Activated CD4-positive, alpha-beta T cell treated with anti-CD3 and anti-CD28 coated beads, Interleukin-2, amount 50 U/mL, for 48 hours (primary cell): Measurements from ENCODE around the gene ARMH4.

Source experiments
- DNase-seq, 2 experiments: peaks; one replicate each; pipeline ENCODE4 v3.0.0-alpha.2; 2020

ARMH4 gene

GRCh38 chr14:58096731-58097130 lies 55.3 kb downstream of the ARMH4 start:
- DNase-seq, result no peak

- no peak for DNase-seq
These were observed 60.0 kb downstream of the ARMH4 start for GRCh38 chr14:58091883-58092630.

GRCh38 chr14:58089612-58090011 lies 62.4 kb downstream of the ARMH4 start:
- no peak for DNase-seq

- DNase-seq, result no peak
These were observed 63.1 kb downstream of the ARMH4 start for GRCh38 chr14:58088961-58089360.

GRCh38 chr14:58085877-58086276 lies 66.1 kb downstream of the ARMH4 start:
- DNase-seq, result no peak

GRCh38 chr14:58082491-58083098 lies 69.4 kb downstream of the ARMH4 start:
- no peak for DNase-seq

GRCh38 chr14:58082011-58082410 lies 70.0 kb downstream of the ARMH4 start:
- no peak for DNase-seq

GRCh38 chr14:58078471-58078870 lies 73.5 kb downstream of the ARMH4 start:
- DNase-seq, result no peak

GRCh38 chr14:58078068-58078467 lies 73.9 kb downstream of the ARMH4 start:
- DNase-seq, result no peak

- DNase-seq, result no peak
These were observed 74.4 kb downstream of the ARMH4 start for GRCh38 chr14:58077621-58078020.

- DNase-seq, result no peak
These were observed 78.5 kb downstream of the ARMH4 start for GRCh38 chr14:58073516-58073915.

- DNase-seq, result peak; percentile 36 to 47
These were observed 79.5 kb downstream of the ARMH4 start for GRCh38 chr14:58072288-58073071.

- DNase-seq, result no peak
These were observed 80.7 kb downstream of the ARMH4 start for GRCh38 chr14:58071341-58071740.

- no peak for DNase-seq
These were observed 83.7 kb downstream of the ARMH4 start for GRCh38 chr14:58068306-58068705.

- DNase-seq, result no peak
These were observed 85.9 kb downstream of the ARMH4 start for GRCh38 chr14:58066115-58066514.

GRCh38 chr14:58061581-58061980 lies 90.4 kb downstream of the ARMH4 start:
- DNase-seq, result no peak

- DNase-seq, result no peak
These were observed 91.1 kb downstream of the ARMH4 start for GRCh38 chr14:58060898-58061297.

GRCh38 chr14:58060077-58060476 lies 91.9 kb downstream of the ARMH4 start:
- no peak for DNase-seq

- DNase-seq, result no peak
These were observed 92.9 kb downstream of the ARMH4 start for GRCh38 chr14:58059126-58059525.

- no peak for DNase-seq
These were observed 96.5 kb downstream of the ARMH4 start for GRCh38 chr14:58055497-58056010.

GRCh38 chr14:58054100-58054499 lies 97.9 kb downstream of the ARMH4 start:
- DNase-seq, result no peak

- DNase-seq, result no peak
These were observed 103.8 kb downstream of the ARMH4 start for GRCh38 chr14:58048219-58048618.

GRCh38 chr14:58027904-58028303 lies 124.1 kb downstream of the ARMH4 start:
- DNase-seq, result no peak

- DNase-seq, result no peak
These were observed 125.0 kb downstream of the ARMH4 start for GRCh38 chr14:58026967-58027366.
